Measurements from ENCODE around the gene NCBP3.

- TF ChIP-seq SUZ12 (IDR thresholded peaks at IDR 0.05; ENCODE audit: extremely low read depth, insufficient read depth, insufficient read length), result no peak
- no peak for TF ChIP-seq ZNF274 (IDR thresholded peaks at IDR 0.05; ENCODE audit: low read depth, low read length)
- no peak for TF ChIP-seq YY1 (IDR thresholded peaks at IDR 0.05; ENCODE audit: insufficient read depth, insufficient read length)
These were observed 73.3 kb downstream of the NCBP3 start for GRCh38 chr17:3772764-3773163.

All from NT2/D1 (cell line).